K562 (cell line): ENCODE results near the gene BCAS3. TPM values are rescaled to one million over a fixed set of nuclear protein-coding genes. Genes with fewer than 3 reads are reported as not detected.

ENCODE experiments used
- ATAC-seq: fragments of 200-7000 bp; cut with Tn5 transposase; 3 replicates; pipeline ENCODE4 v1.9.1; 2020; ENCODE audit warnings: moderate library complexity
- BruUV-seq: library from RNA; stranded (reverse); fragments of 400-500 nt; replicated peaks from 2 replicates; lab custom pipeline; 2021; lab: Mats Ljungman, UMichigan
- CTCF ChIA-PET: fragments of 300-600 bp; formaldehyde crosslinking; extraction: SDS; loops from one replicate; lab custom pipeline; 2021; ENCODE audit warnings: low intra/inter-chr PET ratio; lab: Yijun Ruan, JAX
- POLR2A ChIA-PET: fragments of 300-600, 350-650 bp; sonication (Branson Sonifier 250); formaldehyde crosslinking; extraction: SDS; loops from one replicate; lab custom pipeline; 2021; ENCODE audit warnings: antibody characterized with exemption, inconsistent platforms; lab: Yijun Ruan, JAX
- DNase-seq, 4 experiments: peaks; one replicate each; pipeline versions ENCODE4 v3.0.0 to v3.0.0-alpha.2; 2011 to 2018; ENCODE audit warnings: low spot score in 3 of 4, mixed read lengths in 3 of 4; ENCODE audit errors: extremely low read depth in 1 of 4
- FAIRE-seq: peaks from 2 replicates; lab custom pipeline; 2011; peaks lifted over from hg19 to GRCh38; lab: Jason Lieb, UNC
- H2AFZ ChIP-seq: 2 replicates; pipeline ENCODE4 v1.6.0; 2011; ENCODE audit warnings: low read depth, low read length, control low read depth, inconsistent platforms
- H3K27ac ChIP-seq: fragments of 200-600 bp; 3 replicates; pipeline ENCODE4 v1.8.0; 2011; ENCODE audit warnings: low read depth, mild to moderate bottlenecking, control low read depth, inconsistent platforms, low read length, moderate library complexity, mixed read lengths; ENCODE audit errors: extremely low read depth
- H3K27me3 ChIP-seq, 2 experiments: fragments of 300-600 bp in 1 of 2; 2 replicates in 1 of 2; 3 replicates in 1 of 2; pipeline versions ENCODE4 v1.6.0 to v1.8.0; 2011; ENCODE audit warnings: inconsistent platforms in 2 of 2, low read length in 2 of 2, mild to moderate bottlenecking in 1 of 2, mixed read lengths in 1 of 2, moderate library complexity in 1 of 2; ENCODE audit not compliant: control insufficient read depth in 2 of 2, insufficient read depth in 2 of 2
- H3K36me3 ChIP-seq: fragments of 300-600 bp; 3 replicates; pipeline ENCODE4 v1.8.0; 2011; ENCODE audit warnings: mild to moderate bottlenecking, low read length, inconsistent platforms; ENCODE audit not compliant: control insufficient read depth, insufficient read depth
- H3K4me1 ChIP-seq, 2 experiments: fragments of 200-600 bp in 1 of 2; replicated peaks in 1 of 2; 2 replicates in 1 of 2; 3 replicates in 1 of 2; pipeline versions ENCODE4 v1.5.1 to v1.8.0; 2011; ENCODE audit warnings: inconsistent platforms in 2 of 2, low read length in 2 of 2, mild to moderate bottlenecking in 1 of 2, mixed read lengths in 1 of 2, moderate library complexity in 1 of 2; ENCODE audit not compliant: control insufficient read depth in 2 of 2, insufficient read depth in 2 of 2
- H3K4me2 ChIP-seq: 2 replicates; pipeline ENCODE4 v1.6.1; 2011; ENCODE audit warnings: low read length, control low read depth, inconsistent platforms, mixed read lengths; ENCODE audit not compliant: insufficient read depth
- H3K4me3 ChIP-seq: fragments of 200-600 bp; sonication (generic), shearing (Covaris generic); 2 replicates; pipeline ENCODE4 v1.5.1; 2016; ENCODE audit warnings: control low read depth, inconsistent platforms
- H3K79me2 ChIP-seq: fragments of 200-600 bp; 3 replicates; pipeline ENCODE4 v1.8.0; 2011; ENCODE audit warnings: low read length, inconsistent platforms; ENCODE audit not compliant: control insufficient read depth, insufficient read depth
- H3K9ac ChIP-seq, 2 experiments: 2 replicates each; pipeline versions ENCODE4 v1.6.0 to v1.6.1; 2011; ENCODE audit warnings: low read depth in 2 of 2, low read length in 2 of 2, control low read depth in 1 of 2, inconsistent platforms in 1 of 2, mild to moderate bottlenecking in 1 of 2, mixed read lengths in 1 of 2; ENCODE audit not compliant: insufficient read depth in 1 of 2
- H3K9me1 ChIP-seq: one replicate; pipeline ENCODE4 v1.6.0; 2011; ENCODE audit warnings: inconsistent platforms, mild to moderate bottlenecking, low read length, moderate library complexity; ENCODE audit not compliant: control insufficient read depth, insufficient read depth
- H3K9me3 ChIP-seq: replicated peaks from 2 replicates; pipeline ENCODE4 v1.5.1; 2011; ENCODE audit warnings: low read depth, low read length, inconsistent platforms; ENCODE audit not compliant: control insufficient read depth, insufficient read depth
- H4K20me1 ChIP-seq: replicated peaks from 2 replicates; pipeline ENCODE4 v1.6.1; 2011; ENCODE audit warnings: low read length, inconsistent platforms, mixed read lengths; ENCODE audit not compliant: control insufficient read depth, insufficient read depth
- ERF ChIP-seq: fragments of 450-650 bp; formaldehyde crosslinking; IDR thresholded peaks from 2 replicates; pipeline ENCODE4 v1.4.0; 2020; ENCODE audit warnings: mild to moderate bottlenecking, mixed read lengths
- HMGN3 ChIP-seq: IDR thresholded peaks from 2 replicates; pipeline ENCODE4 v1.6.1; 2011; ENCODE audit warnings: borderline replicate concordance, low read depth, mild to moderate bottlenecking, mixed read lengths, low read length; ENCODE audit not compliant: insufficient read length; ENCODE audit errors: extremely low read depth
- KDM4B ChIP-seq, 2 experiments: fragments of 450-650 bp in 1 of 2; sonication (generic) in 1 of 2; IDR thresholded peaks; 2 replicates each; pipeline ENCODE4 v1.6.1; 2016 to 2017; ENCODE audit warnings: borderline replicate concordance in 2 of 2, antibody characterized with exemption in 1 of 2, low read depth in 1 of 2, mild to moderate bottlenecking in 1 of 2
- MYBL2 ChIP-seq, 2 experiments: fragments of 450-650 bp in 1 of 2; sonication (generic) in 1 of 2; formaldehyde crosslinking in 1 of 2; IDR thresholded peaks; 2 replicates each; pipeline versions ENCODE4 v1.6.1 to v1.8.1; 2017 to 2022; ENCODE audit warnings: borderline replicate concordance in 1 of 2, inconsistent platforms in 1 of 2, low read depth in 1 of 2, mild to moderate bottlenecking in 1 of 2, missing genetic modification reagents in 1 of 2, moderate library complexity in 1 of 2
- RNF2 ChIP-seq: sonication (generic); IDR thresholded peaks from 2 replicates; pipeline ENCODE4 v1.6.1; 2016
- SMAD4 ChIP-seq: fragments of 250-450 bp; sonication (Bioruptor Pico); conservative IDR thresholded peaks from 2 replicates; pipeline ENCODE4 v1.8.0; 2021; ENCODE audit warnings: inconsistent platforms, mild to moderate bottlenecking, moderate library complexity
- ZFP36 ChIP-seq: fragments of 150-350 bp; IDR thresholded peaks from 2 replicates; pipeline ENCODE4 v1.6.1; 2018; ENCODE audit warnings: low read length, low read depth; ENCODE audit not compliant: partially characterized antibody
- ZFPM2 ChIP-seq: fragments of 250-450 bp; sonication (Bioruptor Pico); IDR thresholded peaks from 2 replicates; pipeline ENCODE4 v1.5.1; 2022; ENCODE audit warnings: mild to moderate bottlenecking
- WGBS: fragments of 100-300 bp; shearing (Covaris generic); methylation state at CpG from one replicate; pipeline ENCODE4 v1.1.6; 2016; ENCODE audit warnings: low coverage, mixed read lengths; ENCODE audit not compliant: insufficient coverage; ENCODE audit errors: missing lambda C conversion rate; 5-methylcytosine and 5-hydroxymethylcytosine counted together
- in situ Hi-C: fragments of 300-500 bp; cut with MboI; formaldehyde crosslinking; loops from 4 replicates; pipeline ENCODE4 v1.15.0; 2018; ENCODE audit warnings: inconsistent platforms, mixed read lengths
- intact Hi-C: fragments of 100-400 bp; cut with micrococcal nuclease; formaldehyde crosslinking; loops from 2 replicates; pipeline ENCODE4 v1.14.2; 2022
- polyA plus RNA-seq, 8 experiments: library from polyadenylated mRNA; depleted of rRNA in 4 of 8; stranded (reverse) in 5 of 8; unstranded in 3 of 8; fragments of >200 nt; fragmentation: Nextera tagmentation in 2 of 8; fragmentation: Illumina TruSeq in 1 of 8; extraction: Ambion mirVana in 2 of 8; extraction: Trizol in 1 of 8; gene quantifications; 2 replicates each; pipeline versions ENCODE4 v1.2.1 to v1.2.3, GENCODE V29; 2011 to 2014; ENCODE audit warnings: inconsistent platforms in 1 of 8, missing spikeins in 1 of 8
- total RNA-seq, 7 experiments: library from RNA; depleted of rRNA in 6 of 7; stranded (reverse); fragments of >200 nt in 6 of 7; fragmentation: Illumina TruSeq in 2 of 7; extraction: Trizol in 2 of 7; gene quantifications; 2 replicates each; pipeline versions ENCODE4 v1.2.1 to v1.2.3, GENCODE V29; 2011 to 2021; ENCODE audit warnings: low replicate concordance in 1 of 7
- TF ChIP-seq, protein P1 (sequence below), 2 experiments: fragments of 450-650 bp; IDR thresholded peaks; 2 replicates each; pipeline ENCODE4 v1.6.1; 2018; ENCODE audit warnings: mild to moderate bottlenecking in 2 of 2, low read depth in 1 of 2; ENCODE audit not compliant: partially characterized antibody in 2 of 2
- TF ChIP-seq, protein P2 (sequence below), 3 experiments: fragments of 200-800 bp in 1 of 3; fragments of 250-450 bp in 1 of 3; fragments of 450-650 bp in 1 of 3; sonication (Bioruptor Pico) in 1 of 3; sonication (Bioruptor generic) in 1 of 3; formaldehyde crosslinking in 1 of 3; IDR thresholded peaks; 2 replicates each; pipeline versions ENCODE4 v1.6.1 to v1.8.0; 2016 to 2022; ENCODE audit warnings: mild to moderate bottlenecking in 2 of 3, missing genetic modification characterization in 2 of 3, missing compliant biosample characterization in 1 of 3, moderate library complexity in 1 of 3

BCAS3 gene
- total and polyA plus RNA-seq, 9 of the 15 experiments (the other 6 are each of a cell fraction or from before 2014, with no cell fraction given), result 1.9 to 5.5 (median 3.5) TPM

DNA sequence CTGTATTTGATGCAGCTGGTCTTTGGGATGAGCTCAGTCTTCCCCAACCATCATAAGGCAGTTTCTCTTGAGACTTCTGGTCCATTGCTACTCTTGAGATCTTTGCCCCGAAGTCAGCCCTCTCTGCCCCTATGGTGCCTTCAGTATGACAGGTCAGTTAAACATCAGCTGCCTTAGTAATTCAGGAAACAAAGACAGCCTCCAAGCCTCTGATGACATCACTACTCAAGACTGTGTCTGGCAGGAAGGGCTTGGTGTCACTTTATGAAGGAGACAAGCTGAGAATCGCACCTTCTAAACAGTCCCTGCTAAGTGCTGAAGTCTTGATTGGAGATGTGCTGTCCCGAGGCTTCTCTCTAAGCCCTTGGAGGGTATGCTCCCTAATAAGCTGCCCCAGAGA, 617.1 kb downstream of the BCAS3 start (continued):
- TF ChIP-seq, protein P1, sequence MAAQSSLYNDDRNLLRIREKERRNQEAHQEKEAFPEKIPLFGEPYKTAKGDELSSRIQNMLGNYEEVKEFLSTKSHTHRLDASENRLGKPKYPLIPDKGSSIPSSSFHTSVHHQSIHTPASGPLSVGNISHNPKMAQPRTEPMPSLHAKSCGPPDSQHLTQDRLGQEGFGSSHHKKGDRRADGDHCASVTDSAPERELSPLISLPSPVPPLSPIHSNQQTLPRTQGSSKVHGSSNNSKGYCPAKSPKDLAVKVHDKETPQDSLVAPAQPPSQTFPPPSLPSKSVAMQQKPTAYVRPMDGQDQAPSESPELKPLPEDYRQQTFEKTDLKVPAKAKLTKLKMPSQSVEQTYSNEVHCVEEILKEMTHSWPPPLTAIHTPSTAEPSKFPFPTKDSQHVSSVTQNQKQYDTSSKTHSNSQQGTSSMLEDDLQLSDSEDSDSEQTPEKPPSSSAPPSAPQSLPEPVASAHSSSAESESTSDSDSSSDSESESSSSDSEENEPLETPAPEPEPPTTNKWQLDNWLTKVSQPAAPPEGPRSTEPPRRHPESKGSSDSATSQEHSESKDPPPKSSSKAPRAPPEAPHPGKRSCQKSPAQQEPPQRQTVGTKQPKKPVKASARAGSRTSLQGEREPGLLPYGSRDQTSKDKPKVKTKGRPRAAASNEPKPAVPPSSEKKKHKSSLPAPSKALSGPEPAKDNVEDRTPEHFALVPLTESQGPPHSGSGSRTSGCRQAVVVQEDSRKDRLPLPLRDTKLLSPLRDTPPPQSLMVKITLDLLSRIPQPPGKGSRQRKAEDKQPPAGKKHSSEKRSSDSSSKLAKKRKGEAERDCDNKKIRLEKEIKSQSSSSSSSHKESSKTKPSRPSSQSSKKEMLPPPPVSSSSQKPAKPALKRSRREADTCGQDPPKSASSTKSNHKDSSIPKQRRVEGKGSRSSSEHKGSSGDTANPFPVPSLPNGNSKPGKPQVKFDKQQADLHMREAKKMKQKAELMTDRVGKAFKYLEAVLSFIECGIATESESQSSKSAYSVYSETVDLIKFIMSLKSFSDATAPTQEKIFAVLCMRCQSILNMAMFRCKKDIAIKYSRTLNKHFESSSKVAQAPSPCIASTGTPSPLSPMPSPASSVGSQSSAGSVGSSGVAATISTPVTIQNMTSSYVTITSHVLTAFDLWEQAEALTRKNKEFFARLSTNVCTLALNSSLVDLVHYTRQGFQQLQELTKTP (IDR thresholded peaks at IDR 0.05; ENCODE audit: low read depth in 1 of 2, partially characterized antibody in 2 of 2), result no peak
- TF ChIP-seq ZFPM2 (CRISPR knock-in tag) (no peak), RNF2 (no peak)

DNA sequence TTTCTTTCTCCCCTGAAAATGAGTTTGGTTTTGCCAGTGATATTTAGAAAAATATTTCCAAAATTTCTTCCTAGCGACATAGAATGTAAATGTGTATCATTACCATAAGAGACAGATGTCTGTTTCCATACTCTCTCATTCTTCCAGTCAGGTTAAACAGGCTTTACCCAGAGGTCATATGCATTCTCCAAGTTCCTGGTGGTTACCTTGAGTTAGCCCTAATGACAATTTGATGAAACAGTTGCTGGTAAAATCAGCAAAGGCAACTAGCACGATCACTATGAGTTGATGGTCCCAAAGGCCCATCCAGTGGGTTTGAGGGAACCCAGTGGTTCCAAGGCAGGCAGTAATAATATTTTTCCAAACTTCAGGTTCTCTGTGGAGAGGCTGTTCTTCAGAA, 618.4 kb downstream of the BCAS3 start:
- in situ Hi-C loops (no loop called here), intact Hi-C loops (no loop called here)
- no peak overlapping the region for H2AFZ ChIP-seq
- ChIA-PET CTCF (no interaction called here), POLR2A (no interaction called here)
- no TSS peak for BruUV-seq
- H4K20me1 ChIP-seq, result no peaks in the 10 kb centered on the region
- 0% methylated on average over 2 of the region's 2 CpGs for WGBS
- no peak overlapping the region for H3K9ac ChIP-seq
- H3K9me1 ChIP-seq, result no peaks in the 10 kb centered on the region
- FAIRE-seq (no peak), ATAC-seq (no peak), DNase-seq (no peak)
- no peaks in the 10 kb centered on the region for H3K4me1 ChIP-seq
- H3K27me3 ChIP-seq, result peaks cover 8 to 26% of the 10 kb centered on the region in 2 experiments; a peak in 4 of 5 replicates
- no peaks in the 10 kb centered on the region for H3K36me3 ChIP-seq
- H3K79me2 ChIP-seq, result no peaks in the 10 kb centered on the region
- H3K4me3 ChIP-seq, result no peak overlapping the region
- no peaks in the 10 kb centered on the region for H3K9me3 ChIP-seq
- no peak overlapping the region for H3K27ac ChIP-seq
- H3K4me2 ChIP-seq, result no peak overlapping the region
- TF ChIP-seq HMGN3, result no peak
- TF ChIP-seq, protein P2, sequence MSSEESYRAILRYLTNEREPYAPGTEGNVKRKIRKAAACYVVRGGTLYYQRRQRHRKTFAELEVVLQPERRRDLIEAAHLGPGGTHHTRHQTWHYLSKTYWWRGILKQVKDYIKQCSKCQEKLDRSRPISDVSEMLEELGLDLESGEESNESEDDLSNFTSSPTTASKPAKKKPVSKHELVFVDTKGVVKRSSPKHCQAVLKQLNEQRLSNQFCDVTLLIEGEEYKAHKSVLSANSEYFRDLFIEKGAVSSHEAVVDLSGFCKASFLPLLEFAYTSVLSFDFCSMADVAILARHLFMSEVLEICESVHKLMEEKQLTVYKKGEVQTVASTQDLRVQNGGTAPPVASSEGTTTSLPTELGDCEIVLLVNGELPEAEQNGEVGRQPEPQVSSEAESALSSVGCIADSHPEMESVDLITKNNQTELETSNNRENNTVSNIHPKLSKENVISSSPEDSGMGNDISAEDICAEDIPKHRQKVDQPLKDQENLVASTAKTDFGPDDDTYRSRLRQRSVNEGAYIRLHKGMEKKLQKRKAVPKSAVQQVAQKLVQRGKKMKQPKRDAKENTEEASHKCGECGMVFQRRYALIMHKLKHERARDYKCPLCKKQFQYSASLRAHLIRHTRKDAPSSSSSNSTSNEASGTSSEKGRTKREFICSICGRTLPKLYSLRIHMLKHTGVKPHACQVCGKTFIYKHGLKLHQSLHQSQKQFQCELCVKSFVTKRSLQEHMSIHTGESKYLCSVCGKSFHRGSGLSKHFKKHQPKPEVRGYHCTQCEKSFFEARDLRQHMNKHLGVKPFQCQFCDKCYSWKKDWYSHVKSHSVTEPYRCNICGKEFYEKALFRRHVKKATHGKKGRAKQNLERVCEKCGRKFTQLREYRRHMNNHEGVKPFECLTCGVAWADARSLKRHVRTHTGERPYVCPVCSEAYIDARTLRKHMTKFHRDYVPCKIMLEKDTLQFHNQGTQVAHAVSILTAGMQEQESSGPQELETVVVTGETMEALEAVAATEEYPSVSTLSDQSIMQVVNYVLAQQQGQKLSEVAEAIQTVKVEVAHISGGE (CRISPR knock-in tag; IDR thresholded peaks at IDR 0.05), result peak in 1 of 3 experiments; percentile 87; a peak in 2 of 6 replicates
- no peak for TF ChIP-seq SMAD4 (CRISPR knock-in tag)
- no peak for TF ChIP-seq ERF (CRISPR knock-in tag)
- no peak for TF ChIP-seq ZFP36
- TF ChIP-seq KDM4B (IDR thresholded peaks at IDR 0.05; ENCODE audit: borderline replicate concordance in 2 of 2, low read depth in 1 of 2), result no peak
- TF ChIP-seq MYBL2 (IDR thresholded peaks at IDR 0.05; ENCODE audit: low read depth), result no peak
- TF ChIP-seq MYBL2 (CRISPR knock-in tag; IDR thresholded peaks at IDR 0.05; ENCODE audit: borderline replicate concordance), result no peak
